ENCODE measurements around the gene NEIL1. TPM values are rescaled to one million over a fixed set of nuclear protein-coding genes. Genes with fewer than 3 reads are reported as not detected.

NEIL1 gene
- total RNA-seq, 4 donors from 2014 or later, result 96.9 to 481 (median 163) TPM

DNA sequence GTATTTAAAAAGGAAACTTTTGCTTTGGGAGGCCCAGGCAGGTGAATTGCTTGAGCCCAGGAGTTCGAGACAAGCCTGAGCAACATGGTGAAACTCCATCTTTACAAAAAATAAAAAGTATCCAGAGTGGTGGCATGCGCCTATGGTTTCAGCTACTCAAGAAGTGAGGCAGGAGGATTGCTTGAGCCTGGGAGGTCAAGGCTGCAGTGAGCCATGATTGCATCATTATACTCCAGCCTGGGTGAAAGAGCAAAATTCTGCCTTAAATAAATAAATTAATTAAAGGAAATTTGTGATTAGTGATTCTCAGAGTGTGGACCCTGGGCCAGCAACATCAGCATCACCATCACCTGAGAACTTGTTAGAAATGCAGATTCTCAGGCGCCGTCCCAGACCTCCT lies 20.9 kb upstream of the NEIL1 start:
- Histone ChIP-seq H3K4me3 (no peak overlapping the region), H3K36me3 (no peaks in the 10 kb centered on the region), H3K27ac (no peak overlapping the region), H3K9me3 (no peaks in the 10 kb centered on the region), H3K4me1 (peaks cover 0 to 14% (median 3%) of the 10 kb centered on the region in 4 donors), H3K27me3 (no peaks in the 10 kb centered on the region)
- TF ChIP-seq, protein P1, sequence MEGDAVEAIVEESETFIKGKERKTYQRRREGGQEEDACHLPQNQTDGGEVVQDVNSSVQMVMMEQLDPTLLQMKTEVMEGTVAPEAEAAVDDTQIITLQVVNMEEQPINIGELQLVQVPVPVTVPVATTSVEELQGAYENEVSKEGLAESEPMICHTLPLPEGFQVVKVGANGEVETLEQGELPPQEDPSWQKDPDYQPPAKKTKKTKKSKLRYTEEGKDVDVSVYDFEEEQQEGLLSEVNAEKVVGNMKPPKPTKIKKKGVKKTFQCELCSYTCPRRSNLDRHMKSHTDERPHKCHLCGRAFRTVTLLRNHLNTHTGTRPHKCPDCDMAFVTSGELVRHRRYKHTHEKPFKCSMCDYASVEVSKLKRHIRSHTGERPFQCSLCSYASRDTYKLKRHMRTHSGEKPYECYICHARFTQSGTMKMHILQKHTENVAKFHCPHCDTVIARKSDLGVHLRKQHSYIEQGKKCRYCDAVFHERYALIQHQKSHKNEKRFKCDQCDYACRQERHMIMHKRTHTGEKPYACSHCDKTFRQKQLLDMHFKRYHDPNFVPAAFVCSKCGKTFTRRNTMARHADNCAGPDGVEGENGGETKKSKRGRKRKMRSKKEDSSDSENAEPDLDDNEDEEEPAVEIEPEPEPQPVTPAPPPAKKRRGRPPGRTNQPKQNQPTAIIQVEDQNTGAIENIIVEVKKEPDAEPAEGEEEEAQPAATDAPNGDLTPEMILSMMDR (IDR thresholded peaks at IDR 0.05), result no peak
- no peak for TF ChIP-seq POLR2AphosphoS5 (IDR thresholded peaks at IDR 0.05)
- TF ChIP-seq EP300 (IDR thresholded peaks at IDR 0.05; ENCODE audit: low read depth), result no peak
- TF ChIP-seq POLR2A (IDR thresholded peaks at IDR 0.05), result no peak
- intact Hi-C loops (cut with DNase I; ENCODE audit: low total_unique reads), result no loop called here
- DNase-seq, result no peak
- 84 to 93% methylated on average over 2 to 4 of the region's 4 CpGs for WGBS, 2 donors (ENCODE audit: low coverage in 1 of 2)
- in situ Hi-C loops (cut with MboI; ENCODE audit: low pct_ligation_motif_present in 1 of 4, low pct_unique_long_range_greater_than_20kb in 1 of 4, low sequenced_read_pairs in 3 of 4), result loop anchor here in 1 of 4 donors (25.0 kb wide), 1 partner anchor 314 kb away; the partner anchor contains the start of gene PPCDC

DNA sequence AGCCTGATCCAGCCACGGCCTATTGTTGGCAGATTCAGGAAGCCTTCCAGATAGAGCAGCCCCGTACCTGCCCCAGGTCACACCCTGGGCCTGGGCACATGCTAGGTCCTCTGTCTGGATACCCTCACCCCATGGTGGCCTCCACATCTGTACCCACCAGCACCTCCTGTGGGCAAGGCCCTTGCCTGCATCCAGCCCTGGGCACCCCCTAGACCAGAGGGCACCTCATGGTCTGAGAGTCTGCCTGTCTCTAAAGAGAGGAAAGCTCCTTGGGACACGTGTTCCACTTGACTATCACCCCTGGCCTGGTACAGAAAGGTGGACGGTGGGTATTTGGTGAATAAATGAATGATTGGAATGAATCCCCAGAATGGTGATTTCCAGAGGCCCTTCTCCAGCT lies 19.8 kb upstream of the NEIL1 start:
- intact Hi-C loops (cut with DNase I; ENCODE audit: low total_unique reads) (no loop called here), in situ Hi-C loops (cut with MboI; ENCODE audit: low pct_ligation_motif_present in 1 of 4, low pct_unique_long_range_greater_than_20kb in 1 of 4, low sequenced_read_pairs in 3 of 4) (loop anchor here in 1 of 4 donors (25.0 kb wide), 1 partner anchor 315 kb away; the partner anchor contains the start of gene PPCDC)
- TF ChIP-seq EP300 (IDR thresholded peaks at IDR 0.05; ENCODE audit: low read depth) (no peak), POLR2A (IDR thresholded peaks at IDR 0.05) (no peak), POLR2AphosphoS5 (IDR thresholded peaks at IDR 0.05) (no peak)
- TF ChIP-seq, protein P1 (IDR thresholded peaks at IDR 0.05), result no peak
- WGBS, 2 donors (ENCODE audit: low coverage in 1 of 2), result 86 to 94% methylated on average over 2 to 4 of the region's 4 CpGs
- Histone ChIP-seq H3K27ac (no peak overlapping the region), H3K4me3 (no peak overlapping the region), H3K4me1 (peaks cover 0 to 14% (median 3%) of the 10 kb centered on the region in 4 donors), H3K9me3 (no peaks in the 10 kb centered on the region), H3K27me3 (no peaks in the 10 kb centered on the region), H3K36me3 (no peaks in the 10 kb centered on the region)
- no peak for DNase-seq

DNA sequence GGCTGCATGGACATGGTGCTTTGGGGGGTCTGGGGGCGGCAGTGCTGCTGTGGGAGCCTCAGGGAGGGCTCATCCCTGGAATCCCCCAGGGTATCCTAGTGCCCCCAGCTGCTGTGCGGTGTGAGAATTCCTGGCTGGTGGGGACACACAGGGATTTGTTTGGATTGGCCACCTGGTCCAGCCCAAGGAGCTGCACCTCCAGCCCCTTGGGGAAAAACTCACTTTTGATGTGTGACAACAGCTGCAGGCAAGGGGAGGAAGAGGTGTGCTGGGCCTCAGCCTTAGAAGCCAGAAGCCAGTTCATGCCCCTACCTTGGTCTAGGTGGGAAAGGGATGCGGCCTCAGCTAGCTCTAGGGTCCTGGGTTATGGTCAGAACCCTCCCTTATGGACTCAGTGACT lies 19.3 kb upstream of the NEIL1 start:
- TF ChIP-seq POLR2A (IDR thresholded peaks at IDR 0.05) (no peak), POLR2AphosphoS5 (IDR thresholded peaks at IDR 0.05) (no peak), EP300 (IDR thresholded peaks at IDR 0.05; ENCODE audit: low read depth) (no peak)
- TF ChIP-seq, protein P1 (IDR thresholded peaks at IDR 0.05), result no peak
- Histone ChIP-seq H3K9me3 (no peaks in the 10 kb centered on the region), H3K36me3 (no peaks in the 10 kb centered on the region), H3K4me1 (peaks cover 0 to 14% (median 3%) of the 10 kb centered on the region in 4 donors), H3K4me3 (no peak overlapping the region), H3K27ac (no peak overlapping the region), H3K27me3 (no peaks in the 10 kb centered on the region)
- no peak for DNase-seq
- intact Hi-C loops (cut with DNase I; ENCODE audit: low total_unique reads), result no loop called here
- in situ Hi-C loops (cut with MboI; ENCODE audit: low pct_ligation_motif_present in 1 of 4, low pct_unique_long_range_greater_than_20kb in 1 of 4, low sequenced_read_pairs in 3 of 4), result loop anchor here in 1 of 4 donors (25.0 kb wide), 1 partner anchor 315 kb away; the partner anchor contains the start of gene PPCDC
- WGBS, 2 donors (ENCODE audit: low coverage in 1 of 2), result 90% methylated on average over 3 of the region's 3 CpGs; no CpG with 5 or more reads in 1 of the 2 donors

DNA sequence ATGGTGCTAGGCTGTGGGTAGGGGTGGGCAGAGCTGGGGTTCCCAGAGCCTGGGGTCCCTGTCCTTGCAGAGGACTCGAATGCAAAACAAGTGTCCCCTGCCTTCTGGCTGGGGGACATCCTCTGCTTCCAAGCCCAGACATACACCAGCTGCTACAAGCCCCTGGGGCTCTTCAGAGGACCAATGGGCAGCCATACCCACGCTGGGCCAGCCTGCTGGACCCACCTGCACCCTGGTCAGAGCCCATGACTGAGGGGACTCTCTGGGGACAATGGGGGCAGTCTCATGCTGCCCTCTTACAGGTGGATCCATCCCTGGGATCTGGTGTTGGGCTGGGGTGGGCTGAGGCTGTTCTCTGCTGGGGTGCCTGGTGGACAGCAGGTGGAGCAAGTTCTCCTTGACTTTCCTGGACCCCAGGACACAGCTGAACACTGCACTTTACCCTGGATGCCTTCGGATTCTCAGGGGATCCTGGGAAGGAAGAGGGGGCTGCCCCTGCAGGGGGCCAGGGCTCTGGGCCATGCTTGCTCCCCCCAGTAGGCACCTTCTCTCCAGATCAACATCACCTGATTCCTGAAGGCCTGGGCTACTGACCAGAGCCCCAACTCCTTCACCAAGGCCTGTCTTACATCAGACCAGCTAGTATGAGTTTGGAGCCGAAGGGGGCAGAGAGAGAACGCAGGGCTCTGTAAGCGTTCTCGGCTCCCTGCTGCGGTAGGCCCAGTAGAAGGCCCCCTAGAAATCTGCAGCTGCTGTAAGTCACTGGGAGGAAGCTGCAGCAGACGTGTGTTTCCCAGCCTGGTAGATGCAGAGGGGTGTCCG lies 18.1 kb upstream of the NEIL1 start:
- WGBS, 2 donors (ENCODE audit: low coverage in 1 of 2), result 75% methylated on average over 10 of the region's 10 CpGs; no CpG with 5 or more reads in 1 of the 2 donors
- TF ChIP-seq EP300 (IDR thresholded peaks at IDR 0.05; ENCODE audit: low read depth) (no peak), POLR2A (IDR thresholded peaks at IDR 0.05) (no peak), POLR2AphosphoS5 (IDR thresholded peaks at IDR 0.05) (no peak)
- TF ChIP-seq, protein P1 (IDR thresholded peaks at IDR 0.05), result no peak
- Histone ChIP-seq H3K4me3 (no peak overlapping the region), H3K27ac (no peak overlapping the region), H3K36me3 (no peaks in the 10 kb centered on the region), H3K27me3 (no peaks in the 10 kb centered on the region), H3K9me3 (no peaks in the 10 kb centered on the region), H3K4me1 (peaks cover 0 to 8% (median under 1%) of the 10 kb centered on the region in 4 donors)
- in situ Hi-C loops (cut with MboI; ENCODE audit: low pct_ligation_motif_present in 1 of 4, low pct_unique_long_range_greater_than_20kb in 1 of 4, low sequenced_read_pairs in 3 of 4), result loop anchor here in 1 of 4 donors (25.0 kb wide), 1 partner anchor 316 kb away; the partner anchor contains the start of gene PPCDC
- intact Hi-C loops (cut with DNase I; ENCODE audit: low total_unique reads), result no loop called here
- DNase-seq, result no peak
